ENCODE results near the gene PLCXD3.

Gene PLCXD3, protein sequence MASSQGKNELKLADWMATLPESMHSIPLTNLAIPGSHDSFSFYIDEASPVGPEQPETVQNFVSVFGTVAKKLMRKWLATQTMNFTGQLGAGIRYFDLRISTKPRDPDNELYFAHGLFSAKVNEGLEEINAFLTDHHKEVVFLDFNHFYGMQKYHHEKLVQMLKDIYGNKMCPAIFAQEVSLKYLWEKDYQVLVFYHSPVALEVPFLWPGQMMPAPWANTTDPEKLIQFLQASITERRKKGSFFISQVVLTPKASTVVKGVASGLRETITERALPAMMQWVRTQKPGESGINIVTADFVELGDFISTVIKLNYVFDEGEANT

DNA sequence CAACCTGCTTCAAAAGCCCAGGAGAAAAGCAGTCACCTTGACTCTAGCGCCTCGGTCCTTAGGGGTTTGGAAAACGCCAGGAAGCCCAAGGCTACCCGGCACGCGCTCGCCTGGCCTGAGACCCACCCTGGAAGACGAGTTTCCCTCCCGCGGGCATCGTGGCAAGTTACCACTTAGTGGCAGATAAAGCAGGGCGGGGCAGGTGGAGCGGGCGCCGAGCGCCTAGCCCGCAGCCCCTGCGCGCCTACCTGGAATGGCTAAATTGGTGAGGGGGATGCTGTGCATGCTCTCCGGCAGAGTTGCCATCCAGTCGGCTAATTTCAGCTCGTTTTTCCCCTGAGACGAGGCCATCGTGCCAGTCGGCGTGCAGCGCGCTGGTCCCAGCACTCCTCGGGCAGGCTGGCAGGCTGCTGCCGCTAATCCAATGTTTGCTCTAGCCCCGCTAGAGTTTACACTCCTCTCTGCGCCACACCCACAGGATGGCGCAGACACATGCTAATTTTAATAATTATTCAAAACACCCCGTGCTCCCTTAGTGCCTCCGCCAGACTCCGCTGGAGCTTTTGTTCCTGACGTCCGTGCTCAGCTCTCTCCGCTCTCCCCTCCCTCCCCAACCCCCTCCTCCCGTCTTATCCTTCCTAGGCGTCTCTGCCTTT, at the start of gene PLCXD3:
PLCXD3 (minus strand) TSS at position 426 of the 656 bp plus-strand sequence; CDS start at position 351, 75 bp downstream.
- DNase-seq (ENCODE audit: low spot score), result no peak

DNA sequence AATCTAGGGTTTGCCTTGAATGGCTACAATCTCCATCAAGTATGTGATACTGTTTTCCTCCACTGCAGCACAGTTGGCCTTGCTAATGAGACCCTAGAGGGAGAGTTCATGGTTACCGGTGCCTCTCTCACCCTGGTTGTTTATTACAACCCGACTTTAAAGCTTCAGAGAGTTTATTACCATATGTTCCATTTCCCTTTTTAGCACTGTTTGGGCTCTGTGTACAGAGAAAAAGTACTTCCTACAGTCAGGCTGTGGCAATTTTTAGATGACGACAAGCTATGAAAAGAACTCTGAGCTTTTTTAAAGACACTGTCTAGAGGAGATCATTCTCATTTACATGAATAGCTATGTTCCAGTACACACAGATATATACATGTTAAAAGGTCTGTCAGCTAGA, 48.8 kb upstream of the PLCXD3 start:
- DNase-seq (ENCODE audit: low spot score), result no peak

DNA sequence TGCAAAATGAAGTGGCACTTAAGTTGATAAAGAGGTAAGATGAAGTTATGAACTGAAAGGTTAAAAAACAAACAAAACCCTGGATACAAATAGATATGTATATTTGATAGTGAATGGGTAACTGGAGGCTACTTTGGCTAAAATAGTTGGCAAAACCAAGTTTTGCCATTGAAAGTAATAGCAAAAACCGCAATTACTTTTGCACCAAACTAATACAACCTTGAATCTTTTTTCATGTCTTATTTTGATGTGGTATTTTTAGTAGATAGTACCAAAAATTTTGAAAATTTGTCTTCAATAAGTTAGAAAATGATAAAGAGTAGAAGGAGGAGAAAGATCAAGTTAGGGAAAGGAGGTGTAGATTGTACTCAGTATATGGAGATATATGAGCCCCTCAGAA, 47.9 kb upstream of the PLCXD3 start:
- DNase-seq (ENCODE audit: low spot score), result no peak

DNA sequence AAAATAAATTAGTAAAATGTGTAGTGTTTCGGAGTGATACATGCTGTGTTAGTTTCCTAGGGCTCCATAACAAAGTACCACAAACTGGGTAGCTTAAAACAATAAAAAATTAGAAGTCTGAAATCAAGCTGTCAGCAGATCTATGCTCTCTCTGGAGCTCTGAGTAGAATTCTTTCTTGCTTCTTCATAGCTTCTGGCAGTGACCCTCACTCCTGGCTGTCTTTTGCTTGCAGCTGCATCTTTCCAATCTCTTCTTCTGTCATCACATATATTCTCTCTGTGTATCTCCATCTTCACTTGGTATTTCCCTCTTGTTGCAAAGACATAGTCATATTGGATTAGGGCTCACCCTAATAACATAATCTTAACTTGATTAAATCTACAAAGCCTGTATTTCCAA, 37.6 kb upstream of the PLCXD3 start:
- no peak for DNase-seq (ENCODE audit: low spot score)

DNA sequence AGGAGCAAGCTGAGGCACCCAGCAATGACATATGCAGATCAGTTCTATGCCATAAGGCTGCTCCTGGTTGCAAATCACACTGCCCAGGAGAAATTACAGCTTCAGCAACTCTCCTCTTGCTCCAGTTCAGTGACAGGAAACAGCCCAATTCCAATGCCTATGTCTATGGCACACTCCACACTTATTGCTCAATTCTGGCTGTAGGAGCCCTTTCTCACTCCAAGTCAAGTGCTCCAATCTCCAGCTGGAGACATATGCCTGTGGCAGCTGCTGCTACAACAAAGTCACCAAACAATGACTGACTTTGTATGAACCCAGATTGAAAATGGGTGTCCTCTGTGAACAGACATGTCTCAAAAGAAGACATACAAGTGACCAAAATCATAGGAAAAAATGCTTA, 31.8 kb upstream of the PLCXD3 start:
- no peak for DNase-seq (ENCODE audit: low spot score)

DNA sequence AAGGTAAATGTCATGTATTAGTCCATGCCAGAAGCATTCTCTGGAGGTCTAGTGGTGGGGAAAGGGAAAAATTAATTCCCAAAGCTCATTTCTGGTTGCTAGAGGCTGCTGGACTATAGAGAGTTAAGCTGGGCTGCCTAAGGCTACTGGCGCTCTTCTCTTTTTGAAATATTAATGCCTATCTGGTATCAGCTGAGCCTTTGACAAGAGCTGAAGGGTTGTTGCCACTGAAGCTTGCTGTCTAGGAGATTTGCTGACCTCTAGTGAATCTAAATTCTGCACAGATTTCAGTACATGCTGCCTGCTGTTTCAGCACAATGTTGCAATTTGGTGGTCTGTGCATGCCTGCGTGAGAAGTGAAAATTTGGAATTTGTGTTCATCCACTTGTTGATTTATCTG, 29.1 kb upstream of the PLCXD3 start:
- DNase-seq (ENCODE audit: low spot score), result no peak

DNA sequence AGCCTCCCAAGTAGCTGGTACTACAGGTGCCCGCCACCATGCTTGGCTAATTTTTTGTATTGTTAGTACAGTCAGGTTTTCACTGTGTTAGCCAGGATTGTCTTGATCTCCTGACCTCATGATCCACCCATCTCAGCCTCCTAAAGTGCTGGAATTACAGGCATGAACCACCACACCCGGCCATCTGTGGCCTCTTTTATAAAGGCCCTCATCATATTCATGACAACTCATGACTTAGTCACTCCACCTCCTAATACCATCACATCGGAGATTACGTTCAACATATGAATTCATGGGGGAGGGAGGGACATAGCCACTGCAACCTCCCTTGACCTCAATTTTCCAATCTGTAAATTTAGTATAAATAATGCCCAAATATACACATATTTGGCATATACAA, 27.2 kb upstream of the PLCXD3 start:
- DNase-seq (ENCODE audit: low spot score), result no peak

DNA sequence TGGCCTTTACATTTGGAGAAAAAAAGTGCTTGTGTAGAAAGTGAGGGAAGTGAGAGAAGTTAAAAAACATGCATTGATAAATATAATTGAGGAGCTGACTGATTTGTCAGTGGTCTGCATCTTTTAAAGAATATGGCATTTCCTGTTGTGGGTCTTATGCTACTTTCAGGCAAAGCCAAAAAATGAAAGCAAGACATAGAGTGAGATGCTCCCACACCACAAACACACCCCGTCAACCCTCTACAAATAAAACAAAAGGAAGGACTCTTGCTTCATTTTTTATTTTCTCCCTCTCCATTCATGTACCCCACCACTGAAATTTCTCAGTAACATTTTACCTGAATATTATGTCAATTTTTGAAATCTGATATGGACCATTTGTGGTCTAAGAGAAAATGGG, 22.1 kb upstream of the PLCXD3 start:
- DNase-seq (ENCODE audit: low spot score), result no peak

DNA sequence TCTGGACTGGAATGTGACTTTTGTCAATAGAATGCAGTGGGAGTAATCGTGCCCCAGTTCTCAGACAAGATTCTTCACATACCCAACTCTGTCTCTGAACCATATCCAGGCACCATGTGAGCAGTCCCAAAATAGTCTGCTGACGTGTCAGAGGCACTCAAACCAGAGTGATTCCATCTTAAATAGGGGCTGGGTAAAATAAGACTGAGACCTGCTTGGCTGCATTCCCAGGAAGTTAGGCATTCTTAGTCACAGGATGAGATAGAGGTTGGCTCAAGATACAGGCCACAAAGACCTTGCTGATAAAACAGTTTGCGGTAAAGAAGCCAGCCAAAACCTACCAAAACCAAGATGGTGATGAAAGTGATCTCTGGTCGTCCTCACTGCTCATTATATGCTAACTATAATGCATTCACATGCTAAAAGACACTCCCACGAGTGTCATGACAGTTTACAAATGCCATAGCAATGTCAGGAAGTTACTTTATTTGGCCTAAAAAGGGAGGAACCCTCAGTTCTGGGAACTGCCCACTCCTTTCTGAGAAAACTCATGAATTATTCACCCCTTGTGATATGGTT, 16.9 kb upstream of the PLCXD3 start:
- no peak for DNase-seq (ENCODE audit: low spot score)

DNA sequence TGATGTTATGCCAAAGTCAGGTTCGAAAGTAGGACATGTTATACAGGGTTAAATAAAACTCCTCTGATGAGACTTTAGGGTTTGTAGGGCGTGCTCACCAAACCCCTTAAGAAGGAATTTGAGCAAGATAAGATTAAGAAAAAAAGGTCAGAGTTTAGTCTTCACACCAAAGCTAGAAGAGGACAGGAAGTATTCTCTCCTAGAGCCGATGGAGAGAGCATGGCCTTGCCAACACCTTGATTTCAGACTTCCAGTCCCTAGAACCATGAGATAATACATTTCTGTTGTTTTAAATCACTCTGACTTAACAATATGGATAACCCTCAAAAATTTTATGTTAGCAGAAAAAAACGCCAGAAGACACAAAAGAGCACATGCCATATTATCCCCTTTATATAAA, 16.3 kb upstream of the PLCXD3 start:
- no peak for DNase-seq (ENCODE audit: low spot score)

DNA sequence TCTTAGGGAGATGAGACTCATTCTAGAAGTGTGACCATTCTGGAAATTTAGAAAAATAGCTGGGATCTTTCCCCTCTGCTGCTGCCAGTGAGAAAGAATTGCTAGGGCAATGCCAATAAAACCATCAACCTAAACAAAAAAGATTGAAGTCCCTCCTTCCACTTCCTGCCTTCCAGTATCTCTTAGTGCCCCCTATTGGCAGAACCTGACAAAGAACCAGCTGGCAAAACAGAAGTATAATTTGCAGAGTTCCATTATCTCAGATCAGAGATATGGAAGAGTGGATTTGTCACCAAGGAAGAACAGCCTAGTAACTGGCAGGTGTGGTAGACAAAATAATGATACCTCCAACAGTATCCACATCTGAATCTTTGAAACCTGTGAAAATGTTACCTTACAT, 13.8 kb upstream of the PLCXD3 start:
- no peak for DNase-seq (ENCODE audit: low spot score)

DNA sequence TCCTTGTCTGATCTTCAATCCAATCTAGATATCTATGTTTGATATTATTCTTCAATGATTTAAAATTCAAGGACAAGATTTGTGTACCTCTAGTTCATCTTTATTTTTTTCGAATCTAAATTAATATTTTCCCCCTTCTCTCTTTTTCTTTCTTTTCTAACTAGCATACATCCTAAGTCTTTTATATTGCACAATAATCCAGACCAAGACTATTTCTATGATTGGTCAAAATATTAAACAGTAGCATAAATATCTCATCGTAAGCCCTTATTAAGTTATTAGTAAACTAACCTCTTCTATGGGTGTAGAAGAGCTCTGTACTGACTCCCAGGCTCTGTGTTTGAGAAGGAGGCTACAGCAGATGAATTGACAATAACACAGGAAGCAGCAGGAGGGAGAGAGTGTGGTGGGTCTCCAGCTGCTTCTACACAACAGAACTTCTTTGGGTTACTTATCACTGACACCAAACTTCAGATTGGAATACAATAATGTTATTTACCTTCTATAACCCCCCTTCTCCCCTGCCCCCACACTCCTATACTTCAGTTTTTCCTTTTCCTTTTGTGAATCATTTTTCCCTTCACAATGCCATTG, 11.9 kb upstream of the PLCXD3 start:
- no peak for DNase-seq (ENCODE audit: low spot score)

DNA sequence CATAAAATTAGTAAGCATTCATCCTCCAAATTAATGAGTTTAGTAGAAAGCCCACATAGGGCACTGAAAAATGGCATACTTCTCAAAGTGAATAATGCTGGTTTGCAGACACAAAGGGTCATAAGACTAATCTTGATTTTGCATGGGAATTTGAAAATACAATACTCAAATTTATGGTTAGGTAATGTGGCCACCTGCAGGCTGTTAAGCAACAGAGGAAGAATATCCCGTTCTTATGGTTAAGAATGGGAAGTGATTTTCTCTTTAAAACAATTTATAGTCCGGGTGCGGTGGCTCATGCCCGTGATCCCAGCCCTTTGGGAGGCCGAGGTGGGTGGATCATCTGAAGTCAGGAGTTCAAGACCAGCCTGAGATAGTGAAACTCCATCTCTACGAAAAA, 9.4 kb upstream of the PLCXD3 start:
- no peak for DNase-seq (ENCODE audit: low spot score)

DNA sequence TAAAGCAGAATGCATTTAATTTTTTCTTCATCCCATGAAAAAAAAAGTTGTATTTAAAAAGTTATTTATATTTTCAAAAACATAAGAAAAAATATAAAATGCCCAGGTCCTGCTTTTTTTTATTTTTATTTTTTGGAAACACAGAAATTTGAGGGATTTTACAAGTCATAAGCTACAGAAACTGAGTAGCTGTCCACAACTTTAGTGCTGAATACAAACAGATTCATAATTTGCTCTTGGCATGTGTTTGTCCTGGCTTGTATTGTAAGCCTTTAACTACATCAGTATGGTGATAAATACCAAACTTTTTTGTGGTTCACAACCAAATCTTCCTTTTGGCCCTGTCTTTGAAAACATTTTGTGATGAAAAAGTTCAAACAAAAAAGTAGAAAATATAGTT, 7.5 kb upstream of the PLCXD3 start:
- no peak for DNase-seq (ENCODE audit: low spot score)

DNA sequence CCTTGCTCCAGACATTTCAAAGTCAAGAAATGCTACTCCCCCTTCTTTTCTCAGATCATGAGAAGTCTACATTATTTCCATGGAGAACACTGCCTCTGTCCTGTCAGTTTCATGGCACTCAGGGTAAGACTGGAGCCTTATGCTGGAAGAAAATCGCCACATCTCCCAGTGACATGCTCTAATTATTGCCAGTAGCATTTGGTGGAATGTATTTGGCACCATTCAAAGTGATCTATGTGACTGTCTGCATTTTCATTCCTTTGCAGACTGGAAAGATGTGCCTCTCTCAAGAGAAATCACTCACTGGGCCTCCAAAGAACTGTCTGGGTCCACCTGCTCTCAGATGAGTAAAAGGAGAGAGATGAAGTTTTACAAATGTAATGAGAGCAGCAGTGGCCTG, 840 bp upstream of the PLCXD3 start:
- DNase-seq (ENCODE audit: low spot score), result no peak

DNA sequence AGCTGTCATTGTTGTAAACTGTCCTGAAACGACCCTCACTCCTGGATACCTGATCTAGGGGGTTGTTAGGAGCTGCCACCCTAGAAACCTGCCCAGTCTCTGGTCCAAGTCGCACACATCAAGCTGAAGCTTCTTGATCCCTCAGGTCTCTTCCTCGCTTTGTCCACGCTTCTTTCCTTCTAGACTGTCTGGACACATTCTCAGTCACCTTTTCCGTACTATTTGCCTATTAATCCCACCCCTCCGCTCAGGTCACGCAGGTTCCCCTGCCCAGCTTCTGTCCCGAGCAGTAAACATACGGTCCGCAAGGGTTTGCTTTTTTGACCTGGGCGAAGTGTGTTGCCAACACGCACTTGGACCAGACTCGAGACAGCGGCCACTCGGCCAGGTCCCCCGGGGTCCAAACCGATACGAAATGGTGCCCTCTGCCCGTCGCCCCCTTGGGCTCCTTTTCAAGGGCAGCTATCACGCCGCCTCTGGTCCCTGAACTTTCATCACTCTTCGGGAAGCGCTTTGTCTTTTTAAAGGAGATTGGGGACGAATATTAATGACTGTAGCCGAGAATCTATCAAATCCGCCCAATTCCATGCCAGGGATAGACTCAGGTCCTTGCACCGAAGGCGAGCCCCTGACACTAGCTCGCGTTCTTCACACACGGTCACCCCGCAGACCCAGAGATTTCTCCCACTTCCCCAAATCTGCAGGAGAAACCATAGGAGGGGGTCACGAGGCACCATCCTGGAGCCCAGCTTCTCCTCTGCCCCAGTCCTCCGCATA, 814 bp downstream of the PLCXD3 start:
- DNase-seq (ENCODE audit: low spot score), result no peak

DNA sequence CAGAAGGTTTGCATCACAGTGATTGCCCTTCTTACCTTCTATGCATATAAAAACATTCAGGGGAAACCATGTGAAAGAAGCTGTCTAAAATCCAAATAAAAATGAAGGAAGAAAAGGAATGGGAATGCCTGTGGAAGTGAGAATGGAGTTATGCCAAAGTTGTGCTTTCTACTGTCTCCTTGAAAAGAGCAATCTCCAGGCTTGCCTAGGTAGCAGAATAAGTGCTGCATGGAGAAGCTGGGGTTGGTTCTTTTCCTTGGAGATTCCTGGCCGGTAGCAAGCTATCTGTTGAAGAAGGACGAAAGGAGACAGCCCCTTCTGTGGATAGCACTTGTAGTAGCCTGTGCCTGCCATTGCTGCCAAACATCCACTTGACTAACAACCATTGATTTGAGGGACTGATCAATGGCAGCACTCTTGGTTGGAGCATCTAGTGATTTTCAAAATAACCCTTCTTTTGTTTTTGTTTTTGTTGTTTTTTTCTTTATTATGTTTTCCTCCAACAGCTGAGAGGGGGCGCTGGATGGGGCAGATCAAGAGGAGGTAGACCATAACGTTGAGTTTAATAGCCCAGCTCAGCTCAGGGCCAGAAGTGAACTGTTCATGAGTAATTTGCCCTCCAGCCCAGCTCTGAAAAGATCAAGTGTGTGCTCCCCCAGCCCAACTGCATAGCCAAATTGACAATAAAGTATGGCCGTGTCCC, 1.6 kb downstream of the PLCXD3 start:
- DNase-seq (ENCODE audit: low spot score), result no peak

DNA sequence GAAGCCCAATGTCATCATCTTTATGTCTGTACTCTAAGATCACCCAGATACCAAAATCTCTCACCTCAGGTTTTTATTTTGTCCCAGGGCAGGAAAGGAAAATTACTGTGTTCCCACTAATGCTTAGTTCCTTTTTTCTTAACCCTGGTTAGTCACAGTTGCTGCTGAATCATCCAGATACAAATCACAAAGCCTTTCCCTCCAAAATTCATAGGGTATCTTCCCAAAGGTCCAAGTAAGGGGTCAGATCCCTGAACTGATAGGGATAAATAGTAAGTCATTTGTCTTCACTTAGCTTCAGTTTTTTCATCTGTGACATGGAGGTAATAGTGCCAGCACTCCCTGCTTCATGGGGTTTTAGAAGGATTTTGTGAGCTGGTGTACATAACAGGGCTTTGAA, 2.2 kb downstream of the PLCXD3 start:
- DNase-seq (ENCODE audit: low spot score), result no peak

DNA sequence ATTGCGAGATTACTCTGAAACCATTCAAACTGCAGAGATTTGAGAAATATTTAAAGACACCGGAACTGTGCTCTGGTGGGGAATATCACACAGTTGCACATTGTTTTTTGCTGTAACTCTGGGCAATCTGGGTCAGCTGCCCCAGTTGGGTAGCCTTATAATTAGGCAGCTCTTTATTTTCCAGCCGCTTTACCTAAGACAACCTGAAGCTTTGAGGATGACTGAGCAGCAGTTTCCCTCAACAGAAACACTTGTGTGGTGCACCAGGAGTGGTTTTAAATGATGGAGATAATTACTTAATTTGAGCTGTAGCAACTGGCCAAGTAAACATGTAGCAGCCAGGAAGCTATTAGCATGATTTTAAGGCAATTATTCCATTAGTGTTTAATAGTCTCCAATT, 2.9 kb downstream of the PLCXD3 start:
- no peak for DNase-seq (ENCODE audit: low spot score)

DNA sequence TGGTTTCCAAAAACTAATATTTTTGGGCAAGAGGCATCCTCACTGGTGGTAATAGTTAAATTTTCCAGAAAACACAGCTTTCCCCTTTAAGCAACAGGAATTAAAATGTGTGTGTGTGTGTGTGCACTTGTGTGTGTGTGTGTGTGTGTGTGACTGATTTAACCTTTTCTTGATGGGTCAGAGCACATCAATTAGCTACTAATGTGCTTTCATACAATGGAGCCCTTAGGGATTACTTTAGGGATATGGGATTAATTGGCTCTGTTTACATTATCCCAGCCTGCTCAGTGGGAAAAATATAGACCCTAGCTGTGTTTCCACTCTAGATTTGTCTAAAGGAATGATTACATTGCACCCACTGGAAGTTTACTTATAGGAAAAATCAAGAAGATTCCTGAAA, 6.5 kb downstream of the PLCXD3 start:
- no peak for DNase-seq (ENCODE audit: low spot score)

DNA sequence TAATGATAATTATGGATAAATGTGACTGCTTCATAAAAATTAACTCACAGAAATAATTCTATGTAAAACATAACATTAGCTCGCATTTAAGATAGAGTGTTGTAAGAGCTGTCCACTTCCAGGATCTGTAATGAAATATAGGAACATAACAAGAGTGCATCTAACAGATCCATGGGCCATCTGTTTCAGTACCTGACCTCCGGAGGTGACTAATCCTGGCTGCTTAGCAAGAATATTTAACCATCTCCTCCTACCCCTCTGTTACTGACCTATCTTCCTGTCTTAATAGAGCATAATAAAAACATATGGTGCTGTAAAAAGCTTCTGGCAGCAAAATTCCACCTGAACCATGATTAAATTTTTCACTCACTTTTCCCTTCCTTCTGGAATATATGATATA, 7.1 kb downstream of the PLCXD3 start:
- no peak for DNase-seq (ENCODE audit: low spot score)

All from hematopoietic multipotent progenitor cell treated with erythropoietin and hydrocortisone succinate and interleukin-3 and kit ligand, for 17 days (in vitro differentiated cells).